ENCODE results near the gene PIEZO2. TPM values are rescaled to one million over a fixed set of nuclear protein-coding genes. Genes with fewer than 3 reads are reported as not detected.

Gene PIEZO2
- total and polyA plus RNA-seq, 2 of the 8 experiments (the other 6 are each of a cell fraction or from before 2014, with no cell fraction given): 4.7 to 16.5 TPM

DNA sequence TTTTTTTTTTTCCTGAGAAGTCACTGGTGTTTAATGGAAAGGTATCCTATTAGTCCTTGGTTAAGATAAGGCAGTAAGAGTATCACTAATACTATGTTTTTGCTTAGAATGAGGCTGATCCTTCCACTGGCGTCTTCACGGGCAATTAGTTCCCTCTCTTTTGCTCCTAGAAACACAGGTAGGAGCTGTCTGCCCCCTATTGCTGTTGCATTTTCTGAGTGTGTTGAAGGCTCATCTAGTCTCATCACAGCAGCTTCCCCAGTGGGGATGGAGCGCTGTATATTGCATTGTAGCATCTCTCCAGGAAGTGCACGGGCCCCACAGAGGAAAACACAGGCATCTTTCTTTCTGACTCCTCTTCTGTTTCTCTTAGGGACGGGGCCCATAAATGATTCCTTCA is 478.5 kb downstream of the PIEZO2 start:
- ChIA-PET POLR2A (ENCODE audit: partially characterized antibody) (no interaction called here), CTCF (ENCODE audit: partially characterized antibody) (interaction anchor here (1.2 to 2.1 kb wide), 2 partner anchors 7 to 111 kb away, joined by 6 to 9 read pairs; no protein-coding TSS in a partner anchor)
- H3K4me2 ChIP-seq (ENCODE audit: insufficient read depth in 1 of 2, low read depth in 2 of 2, low read length in 2 of 2): no peak overlapping the region
- H3K79me2 ChIP-seq (ENCODE audit: control insufficient read depth in 1 of 2, insufficient read depth in 2 of 2, low read length in 2 of 2): no peaks in the 10 kb centered on the region
- H4K5ac ChIP-seq (ENCODE audit: insufficient read length, low read depth, low read length): no peak overlapping the region
- no peak overlapping the region for H2BK5ac ChIP-seq (ENCODE audit: low read depth, low read length)
- no peak overlapping the region for H3K56ac ChIP-seq (replicated peaks; ENCODE audit: insufficient read length, low read depth, low read length)
- no peak overlapping the region for H3K27ac ChIP-seq (ENCODE audit: low read depth, low read length)
- H2BK120ac ChIP-seq (replicated peaks; ENCODE audit: low read depth, low read length): no peak overlapping the region
- H3K23me2 ChIP-seq (ENCODE audit: low read depth, low read length): no peaks in the 10 kb centered on the region
- H3K36me3 ChIP-seq (ENCODE audit: control insufficient read depth in 2 of 4, insufficient read depth in 4 of 4, low read length in 3 of 4): no peaks in the 10 kb centered on the region
- no peak overlapping the region for H2BK15ac ChIP-seq (ENCODE audit: low read length)
- no peak overlapping the region for H3K4me3 ChIP-seq (ENCODE audit: extremely low read depth in 1 of 4, insufficient read depth in 2 of 4, low read depth in 3 of 4, low read length in 4 of 4)
- 0 out of 4 replicates have a peak, but pooled peaks of 1 of the 2 experiments have one; percentile 7 for TF ChIP-seq RAD21 (IDR thresholded peaks at IDR 0.05 in 1 of 2, conservative IDR thresholded peaks at IDR 0.05 in 1 of 2; ENCODE audit: low read depth in 2 of 2, low read length in 2 of 2)
- no peak for TF ChIP-seq SUZ12 (IDR thresholded peaks at IDR 0.05; ENCODE audit: low read length)
- no peak overlapping the region for H3K23ac ChIP-seq (ENCODE audit: insufficient read length)
- no peaks in the 10 kb centered on the region for H3K27me3 ChIP-seq (replicated peaks in 1 of 4; ENCODE audit: control insufficient read depth in 3 of 4, extremely low read depth in 1 of 4, insufficient read depth in 3 of 4, low read length in 3 of 4)
- no peak overlapping the region for H3K14ac ChIP-seq (ENCODE audit: insufficient read length)
- H3K18ac ChIP-seq (ENCODE audit: extremely low read depth, low read length): no peak overlapping the region
- WGBS, 2 experiments (ENCODE audit: extremely low coverage in 1 of 2, insufficient coverage in 1 of 2, insufficient read length in 1 of 2, insufficient replicate concordance in 2 of 2, low coverage in 1 of 2, low lambda C conversion rate in 2 of 2, missing lambda C conversion rate in 1 of 2): 93% methylated on average over 5 of the region's 5 CpGs; no CpG with 5 or more reads in 1 of the 2 experiments
- no peak overlapping the region for H2BK20ac ChIP-seq (ENCODE audit: low read length)
- no peak overlapping the region for H3K4ac ChIP-seq (replicated peaks; ENCODE audit: insufficient read length, low read depth, low read length)
- H4K8ac ChIP-seq (ENCODE audit: extremely low read depth, insufficient read depth, low read length): no peak overlapping the region
- H2AFZ ChIP-seq (ENCODE audit: low read length): no peak overlapping the region
- DNase-seq (ENCODE audit: low read depth in 1 of 2, low spot score in 2 of 2) (no peak), FAIRE-seq (no peak)
- H3K9me3 ChIP-seq (ENCODE audit: insufficient read depth in 2 of 2, low read depth in 1 of 2, low read length in 1 of 2): no peaks in the 10 kb centered on the region
- H3K79me1 ChIP-seq (ENCODE audit: low read depth, low read length): no peaks in the 10 kb centered on the region
- H3K9ac ChIP-seq (replicated peaks in 1 of 4; ENCODE audit: extremely low read depth in 1 of 4, low read depth in 3 of 4, low read length in 3 of 4): no peak overlapping the region
- no peaks in the 10 kb centered on the region for H4K20me1 ChIP-seq (replicated peaks in 1 of 2; ENCODE audit: control insufficient read depth in 1 of 2, insufficient read depth in 2 of 2, low read length in 2 of 2)
- H2BK12ac ChIP-seq (ENCODE audit: low read depth, low read length): no peak overlapping the region
- H3K4me1 ChIP-seq (replicated peaks in 1 of 4; ENCODE audit: control insufficient read depth in 3 of 4, insufficient read depth in 4 of 4, low read length in 3 of 4): no peaks in the 10 kb centered on the region
- no peak overlapping the region for H4K91ac ChIP-seq (replicated peaks; ENCODE audit: insufficient read length, low read length)
- no peak overlapping the region for H2AK5ac ChIP-seq (ENCODE audit: low read depth, low read length)
